K562 (cell line): ENCODE measurements around the gene ABCB6. TPM values are rescaled to one million over a fixed set of nuclear protein-coding genes. Genes with fewer than 3 reads are reported as not detected.

Source experiments
- ATAC-seq: fragments of 200-7000 bp; cut with Tn5 transposase; 3 replicates; pipeline ENCODE4 v1.9.1; 2020; ENCODE audit warnings: moderate library complexity
- BruUV-seq: library from RNA; stranded (reverse); fragments of 400-500 nt; replicated peaks from 2 replicates; lab custom pipeline; 2021; lab: Mats Ljungman, UMichigan
- CTCF ChIA-PET: fragments of 300-600 bp; formaldehyde crosslinking; extraction: SDS; loops from one replicate; lab custom pipeline; 2021; ENCODE audit warnings: low intra/inter-chr PET ratio; lab: Yijun Ruan, JAX
- POLR2A ChIA-PET: fragments of 300-600, 350-650 bp; sonication (Branson Sonifier 250); formaldehyde crosslinking; extraction: SDS; loops from one replicate; lab custom pipeline; 2021; ENCODE audit warnings: antibody characterized with exemption, inconsistent platforms; lab: Yijun Ruan, JAX
- DNase-seq, 4 experiments: peaks; one replicate each; pipeline versions ENCODE4 v3.0.0 to v3.0.0-alpha.2; 2011 to 2018; ENCODE audit warnings: low spot score in 3 of 4, mixed read lengths in 3 of 4; ENCODE audit errors: extremely low read depth in 1 of 4
- FAIRE-seq: peaks from 2 replicates; lab custom pipeline; 2011; peaks lifted over from hg19 to GRCh38; lab: Jason Lieb, UNC
- H2AFZ ChIP-seq: 2 replicates; pipeline ENCODE4 v1.6.0; 2011; ENCODE audit warnings: low read depth, low read length, control low read depth, inconsistent platforms
- H3K27ac ChIP-seq: fragments of 200-600 bp; 3 replicates; pipeline ENCODE4 v1.8.0; 2011; ENCODE audit warnings: low read depth, mild to moderate bottlenecking, control low read depth, inconsistent platforms, low read length, moderate library complexity, mixed read lengths; ENCODE audit errors: extremely low read depth
- H3K27me3 ChIP-seq, 2 experiments: fragments of 300-600 bp in 1 of 2; 2 replicates in 1 of 2; 3 replicates in 1 of 2; pipeline versions ENCODE4 v1.6.0 to v1.8.0; 2011; ENCODE audit warnings: inconsistent platforms in 2 of 2, low read length in 2 of 2, mild to moderate bottlenecking in 1 of 2, mixed read lengths in 1 of 2, moderate library complexity in 1 of 2; ENCODE audit not compliant: control insufficient read depth in 2 of 2, insufficient read depth in 2 of 2
- H3K36me3 ChIP-seq: fragments of 300-600 bp; 3 replicates; pipeline ENCODE4 v1.8.0; 2011; ENCODE audit warnings: mild to moderate bottlenecking, low read length, inconsistent platforms; ENCODE audit not compliant: control insufficient read depth, insufficient read depth
- H3K4me1 ChIP-seq, 2 experiments: fragments of 200-600 bp in 1 of 2; replicated peaks in 1 of 2; 2 replicates in 1 of 2; 3 replicates in 1 of 2; pipeline versions ENCODE4 v1.5.1 to v1.8.0; 2011; ENCODE audit warnings: inconsistent platforms in 2 of 2, low read length in 2 of 2, mild to moderate bottlenecking in 1 of 2, mixed read lengths in 1 of 2, moderate library complexity in 1 of 2; ENCODE audit not compliant: control insufficient read depth in 2 of 2, insufficient read depth in 2 of 2
- H3K4me2 ChIP-seq: 2 replicates; pipeline ENCODE4 v1.6.1; 2011; ENCODE audit warnings: low read length, control low read depth, inconsistent platforms, mixed read lengths; ENCODE audit not compliant: insufficient read depth
- H3K4me3 ChIP-seq: fragments of 200-600 bp; sonication (generic), shearing (Covaris generic); 2 replicates; pipeline ENCODE4 v1.5.1; 2016; ENCODE audit warnings: control low read depth, inconsistent platforms
- H3K79me2 ChIP-seq: fragments of 200-600 bp; 3 replicates; pipeline ENCODE4 v1.8.0; 2011; ENCODE audit warnings: low read length, inconsistent platforms; ENCODE audit not compliant: control insufficient read depth, insufficient read depth
- H3K9ac ChIP-seq, 2 experiments: 2 replicates each; pipeline versions ENCODE4 v1.6.0 to v1.6.1; 2011; ENCODE audit warnings: low read depth in 2 of 2, low read length in 2 of 2, control low read depth in 1 of 2, inconsistent platforms in 1 of 2, mild to moderate bottlenecking in 1 of 2, mixed read lengths in 1 of 2; ENCODE audit not compliant: insufficient read depth in 1 of 2
- H3K9me1 ChIP-seq: one replicate; pipeline ENCODE4 v1.6.0; 2011; ENCODE audit warnings: inconsistent platforms, mild to moderate bottlenecking, low read length, moderate library complexity; ENCODE audit not compliant: control insufficient read depth, insufficient read depth
- H3K9me3 ChIP-seq: replicated peaks from 2 replicates; pipeline ENCODE4 v1.5.1; 2011; ENCODE audit warnings: low read depth, low read length, inconsistent platforms; ENCODE audit not compliant: control insufficient read depth, insufficient read depth
- H4K20me1 ChIP-seq: replicated peaks from 2 replicates; pipeline ENCODE4 v1.6.1; 2011; ENCODE audit warnings: low read length, inconsistent platforms, mixed read lengths; ENCODE audit not compliant: control insufficient read depth, insufficient read depth
- ARID3B ChIP-seq: fragments of 250-450 bp; sonication (Bioruptor Pico); IDR thresholded peaks from 2 replicates; pipeline ENCODE4 v1.4.0; 2020; ENCODE audit warnings: borderline replicate concordance
- CREB3L1 ChIP-seq: fragments of 450-650 bp; IDR thresholded peaks from 2 replicates; pipeline ENCODE4 v1.6.1; 2014; ENCODE audit warnings: low read depth, mild to moderate bottlenecking, moderate library complexity, borderline replicate concordance
- DPF2 ChIP-seq: fragments of 450-650 bp; IDR thresholded peaks from 2 replicates; pipeline ENCODE4 v1.6.1; 2016
- HMGN3 ChIP-seq: IDR thresholded peaks from 2 replicates; pipeline ENCODE4 v1.6.1; 2011; ENCODE audit warnings: borderline replicate concordance, low read depth, mild to moderate bottlenecking, mixed read lengths, low read length; ENCODE audit not compliant: insufficient read length; ENCODE audit errors: extremely low read depth
- IRF2 ChIP-seq: sonication (generic); formaldehyde crosslinking; IDR thresholded peaks from 2 replicates; pipeline ENCODE4 v1.8.1; 2022; ENCODE audit warnings: mild to moderate bottlenecking, missing genetic modification reagents
- NUFIP1 ChIP-seq: fragments of 450-650 bp; IDR thresholded peaks from 2 replicates; pipeline ENCODE4 v1.6.1; 2018; ENCODE audit not compliant: partially characterized antibody
- RBM15 ChIP-seq: fragments of 200-400 bp; formaldehyde crosslinking; IDR thresholded peaks from 2 replicates; pipeline ENCODE4 v1.6.1; 2018; ENCODE audit warnings: mild to moderate bottlenecking, low read length, moderate library complexity; ENCODE audit not compliant: insufficient read depth
- RNF219 ChIP-seq: fragments of 250-450 bp; sonication (Bioruptor Pico); IDR thresholded peaks from 2 replicates; pipeline ENCODE4 v1.5.0; 2022; ENCODE audit warnings: mild to moderate bottlenecking
- ZNF121 ChIP-seq: sonication (generic); formaldehyde crosslinking; conservative IDR thresholded peaks from 2 replicates; pipeline ENCODE4 v1.8.0; 2022; ENCODE audit warnings: missing genetic modification reagents
- ZNF174 ChIP-seq: fragments of 250-450 bp; sonication (Bioruptor Pico); IDR thresholded peaks from 2 replicates; pipeline ENCODE4 v1.4.0; 2020; ENCODE audit warnings: mild to moderate bottlenecking
- WGBS: fragments of 100-300 bp; shearing (Covaris generic); methylation state at CpG from one replicate; pipeline ENCODE4 v1.1.6; 2016; ENCODE audit warnings: low coverage, mixed read lengths; ENCODE audit not compliant: insufficient coverage; ENCODE audit errors: missing lambda C conversion rate; 5-methylcytosine and 5-hydroxymethylcytosine counted together
- in situ Hi-C: fragments of 300-500 bp; cut with MboI; formaldehyde crosslinking; loops from 4 replicates; pipeline ENCODE4 v1.15.0; 2018; ENCODE audit warnings: inconsistent platforms, mixed read lengths
- intact Hi-C: fragments of 100-400 bp; cut with micrococcal nuclease; formaldehyde crosslinking; loops from 2 replicates; pipeline ENCODE4 v1.14.2; 2022
- polyA plus RNA-seq, 8 experiments: library from polyadenylated mRNA; depleted of rRNA in 4 of 8; stranded (reverse) in 5 of 8; unstranded in 3 of 8; fragments of >200 nt; fragmentation: Nextera tagmentation in 2 of 8; fragmentation: Illumina TruSeq in 1 of 8; extraction: Ambion mirVana in 2 of 8; extraction: Trizol in 1 of 8; gene quantifications; 2 replicates each; pipeline versions ENCODE4 v1.2.1 to v1.2.3, GENCODE V29; 2011 to 2014; ENCODE audit warnings: inconsistent platforms in 1 of 8, missing spikeins in 1 of 8
- total RNA-seq, 7 experiments: library from RNA; depleted of rRNA in 6 of 7; stranded (reverse); fragments of >200 nt in 6 of 7; fragmentation: Illumina TruSeq in 2 of 7; extraction: Trizol in 2 of 7; gene quantifications; 2 replicates each; pipeline versions ENCODE4 v1.2.1 to v1.2.3, GENCODE V29; 2011 to 2021; ENCODE audit warnings: low replicate concordance in 1 of 7

Gene ABCB6
- total and polyA plus RNA-seq, 9 of the 15 experiments (the other 6 are each of a cell fraction or from before 2014, with no cell fraction given) = 3.7 to 29.8 (median 16.8) TPM

- H3K9me3 ChIP-seq = no peaks in the 10 kb centered on the region
- peaks cover 9 to 25% of the 10 kb centered on the region in 2 experiments; a peak in 4 of 5 replicates for H3K4me1 ChIP-seq
- peak; percentile 80 to 89 (median 84) for DNase-seq
- ATAC-seq = peak; percentile 92
- CTCF ChIA-PET = no interaction called here
- peak; percentile 49 for FAIRE-seq
- H2AFZ ChIP-seq = peak within 1 kb of the TSS; percentile 88
- H3K36me3 ChIP-seq = peaks cover 53% of the 10 kb centered on the region; the same call in 2 of the 3 replicates
- WGBS = 0% methylated on average over 26 of the region's 69 CpGs
- intact Hi-C loops (loop anchor here (1.0 to 2.0 kb wide), 4 partner anchors 17 to 102 kb away; partner anchors contain the start of genes ABCB6, DNAJB2, NHEJ1 and ZFAND2B), in situ Hi-C loops (no loop called here)
- no peaks in the 10 kb centered on the region for H3K27me3 ChIP-seq
- H3K79me2 ChIP-seq = peaks cover 42% of the 10 kb centered on the region
- peak within 1 kb of the TSS; percentile 90 to 94 for H3K9ac ChIP-seq
- peak within 1 kb of the TSS; percentile 80 for H3K4me3 ChIP-seq
- no peaks in the 10 kb centered on the region for H4K20me1 ChIP-seq
- POLR2A ChIA-PET = interaction anchor here (0.6 to 1.7 kb wide), 12 partner anchors 12 to 118 kb away, joined by 3 to 9 read pairs (median 3); partner anchors contain the start of genes DNAJB2 and ZFAND2B
- TSS peak; percentile 34 for BruUV-seq
- peak within 1 kb of the TSS; percentile 97 for H3K27ac ChIP-seq
- H3K9me1 ChIP-seq = no peaks in the 10 kb centered on the region
- peak within 1 kb of the TSS; percentile 100 for H3K4me2 ChIP-seq
- no peak for TF ChIP-seq IRF2 (CRISPR knock-in tag)
- TF ChIP-seq ZNF121 = no peak
- TF ChIP-seq HMGN3 = peak; percentile 57
- no peak for TF ChIP-seq RNF219 (CRISPR knock-in tag)
- no peak for TF ChIP-seq NUFIP1
- no peak for TF ChIP-seq ARID3B (CRISPR knock-in tag)
- TF ChIP-seq RBM15 = no peak
- TF ChIP-seq CREB3L1 = 0 out of 2 replicates have a peak, but pooled peaks have one; percentile 53
- no peak for TF ChIP-seq ZNF174 (CRISPR knock-in tag)
- TF ChIP-seq DPF2 = no peak
Observed at GRCh38 chr2:219176818-219177551, 41.8 kb downstream of the ABCB6 start, which contains the start of gene CNPPD1. CNPPD1 (minus strand) TSS chr2:219176925; CDS start chr2:219176828, 97 bp downstream.
